Panc1 (cell line): ENCODE data around the gene ANKRD17. TPM values are rescaled to one million over a fixed set of nuclear protein-coding genes. Genes with fewer than 3 reads are reported as not detected.
"Not testable (repeated sequence)": the region's sequence is repeated elsewhere in the genome, so short reads cannot be mapped to it uniquely, and the experiment has no call there.

Experiments
- ATAC-seq: fragments of 200-7000 bp; cut with Tn5 transposase; 2 replicates; pipeline ENCODE4 v1.9.1; 2020; ENCODE audit warnings: mild to moderate bottlenecking, moderate library complexity
- BruUV-seq: library from RNA; stranded (reverse); fragments of 400-500 nt; replicated peaks from 2 replicates; lab custom pipeline; 2021; lab: Mats Ljungman, UMichigan
- CTCF ChIA-PET: fragments of 300-600 bp; sonication (Branson Sonifier 250); formaldehyde crosslinking; loops from one replicate; lab custom pipeline; 2022; ENCODE audit warnings: antibody characterized with exemption; lab: Charles Lee
- POLR2A ChIA-PET: fragments of 300-600 bp; sonication (Branson Sonifier 250); formaldehyde crosslinking; loops from one replicate; lab custom pipeline; 2022; ENCODE audit warnings: antibody characterized with exemption; lab: Charles Lee
- DNase-seq: peaks from one replicate; pipeline ENCODE4 v3.0.0-alpha.2; 2010; ENCODE audit warnings: low read depth, low spot score
- H3K27ac ChIP-seq: 2 replicates; pipeline ENCODE4 v1.5.1; 2011; ENCODE audit warnings: mild to moderate bottlenecking, low read length, inconsistent platforms
- H3K27me3 ChIP-seq: fragments of 200-500 bp; sonication (Bioruptor generic); 2 replicates; pipeline ENCODE4 v1.6.0; 2014; ENCODE audit warnings: low read length, inconsistent platforms; ENCODE audit not compliant: control insufficient read depth, insufficient read depth
- H3K36me3 ChIP-seq: fragments of 200-500 bp; sonication (Bioruptor generic); 2 replicates; pipeline ENCODE4 v1.5.1; 2014; ENCODE audit warnings: inconsistent platforms, mild to moderate bottlenecking, low read length, moderate library complexity; ENCODE audit not compliant: control insufficient read depth, insufficient read depth
- H3K4me1 ChIP-seq: 2 replicates; pipeline ENCODE4 v1.5.1; 2011; ENCODE audit warnings: inconsistent platforms, mild to moderate bottlenecking, low read length, moderate library complexity; ENCODE audit not compliant: control insufficient read depth, insufficient read depth
- H3K4me3 ChIP-seq, 2 experiments: 2 replicates each; pipeline ENCODE4 v1.5.1; 2011 to 2012; ENCODE audit warnings: low read depth in 2 of 2, low read length in 2 of 2, mild to moderate bottlenecking in 2 of 2, inconsistent platforms in 1 of 2, moderate library complexity in 1 of 2
- H3K9me3 ChIP-seq: fragments of 200-500 bp; sonication (Bioruptor generic); 2 replicates; pipeline ENCODE4 v1.5.1; 2014; ENCODE audit warnings: low read depth, mild to moderate bottlenecking, inconsistent platforms, low read length, moderate library complexity; ENCODE audit not compliant: control insufficient read depth, insufficient read depth
- POLR2AphosphoS5 ChIP-seq: IDR thresholded peaks from 2 replicates; pipeline ENCODE4 v1.6.1; 2012; ENCODE audit warnings: mild to moderate bottlenecking, low read depth, low read length, moderate library complexity
- REST ChIP-seq, 2 experiments: IDR thresholded peaks; 2 replicates each; pipeline ENCODE4 v1.6.1; 2011 to 2012; ENCODE audit warnings: low read depth in 2 of 2, control low read depth in 1 of 2, low read length in 1 of 2, mild to moderate bottlenecking in 1 of 2, moderate library complexity in 1 of 2; ENCODE audit not compliant: insufficient read depth in 1 of 2
- SIN3A ChIP-seq: IDR thresholded peaks from 2 replicates; pipeline ENCODE4 v1.6.1; 2012; ENCODE audit warnings: low read depth, mild to moderate bottlenecking, low read length, moderate library complexity, borderline replicate concordance; ENCODE audit not compliant: insufficient read depth
- TCF7L2 ChIP-seq: IDR thresholded peaks from 2 replicates; pipeline ENCODE4 v1.6.1; 2011; ENCODE audit warnings: mild to moderate bottlenecking, low read depth, low read length, inconsistent platforms
- in situ Hi-C: cut with HindIII; loops from 2 replicates; pipeline ENCODE4 v1.10.0; 2016; ENCODE audit warnings: low sequenced_read_pairs, low pct_unique_long_range_greater_than_20kb
- intact Hi-C: fragments of 100-400 bp; cut with micrococcal nuclease; formaldehyde crosslinking; loops from one replicate; pipeline ENCODE4 v1.10.0; 2022; ENCODE audit not compliant: unreplicated experiment
- total RNA-seq: library from RNA; stranded (reverse); gene quantifications from one replicate; pipeline ENCODE4 v1.2.1, GENCODE V29; 2021; ENCODE audit not compliant: unreplicated experiment
- TF ChIP-seq, protein P1 (sequence below): fragments of 450-650 bp; IDR thresholded peaks from 2 replicates; pipeline ENCODE4 v1.5.1; 2017; ENCODE audit warnings: mild to moderate bottlenecking

Gene ANKRD17
- total RNA-seq, 1 experiment from 2014 or later, result 38.5 TPM

- DNase-seq (no peak), ATAC-seq (0 out of 2 replicates have a peak, but pooled peaks have one; percentile 4)
- POLR2A ChIA-PET, result interaction anchor here (0.5 to 0.6 kb wide), 2 partner anchors 15 to 190 kb away, joined by 4 to 7 read pairs; no protein-coding TSS in a partner anchor
- Histone ChIP-seq H3K9me3 (no peaks in the 10 kb centered on the region), H3K27me3 (no peaks in the 10 kb centered on the region), H3K27ac (peak overlapping the region; percentile 75), H3K4me1 (peaks cover 8% of the 10 kb centered on the region; the same call in 1 of the 2 replicates), H3K36me3 (peaks cover 4% of the 10 kb centered on the region), H3K4me3 (peak overlapping the region; percentile 73 to 76)
- BruUV-seq, result no TSS peak
- TF ChIP-seq SIN3A (no peak), TCF7L2 (no peak)
- in situ Hi-C loops (no loop called here), intact Hi-C loops (loop anchor here (5.0 kb wide), 1 partner anchor 116 kb away; no protein-coding TSS in a partner anchor)
- CTCF ChIA-PET, result interaction anchor here (0.8 kb wide), 1 partner anchor 219 kb away, joined by 4 read pairs; no protein-coding TSS in a partner anchor
These were observed 755 bp downstream of the ANKRD17 start for GRCh38 chr4:73257651-73258435.

DNA sequence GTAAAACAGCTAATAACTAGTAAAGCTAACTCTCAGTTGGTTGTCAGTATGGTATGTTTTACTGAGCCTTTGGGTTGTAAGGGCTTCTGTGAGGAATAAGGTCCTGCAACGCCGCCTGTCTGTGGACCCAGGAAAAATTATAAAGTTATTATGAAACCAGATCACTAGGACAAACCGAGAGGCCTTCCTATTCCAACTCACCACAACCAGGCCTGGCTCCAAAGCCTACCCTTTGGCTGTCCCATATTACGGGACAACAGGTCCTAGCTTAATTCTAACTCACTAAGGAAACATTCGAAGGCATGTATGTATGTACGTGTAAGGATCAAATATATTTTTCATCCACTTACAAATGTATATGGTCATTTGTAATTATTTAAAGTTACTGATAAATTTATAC, 1.4 kb downstream of the ANKRD17 start:
- TF ChIP-seq TCF7L2, result no peak
- TF ChIP-seq, protein P1, sequence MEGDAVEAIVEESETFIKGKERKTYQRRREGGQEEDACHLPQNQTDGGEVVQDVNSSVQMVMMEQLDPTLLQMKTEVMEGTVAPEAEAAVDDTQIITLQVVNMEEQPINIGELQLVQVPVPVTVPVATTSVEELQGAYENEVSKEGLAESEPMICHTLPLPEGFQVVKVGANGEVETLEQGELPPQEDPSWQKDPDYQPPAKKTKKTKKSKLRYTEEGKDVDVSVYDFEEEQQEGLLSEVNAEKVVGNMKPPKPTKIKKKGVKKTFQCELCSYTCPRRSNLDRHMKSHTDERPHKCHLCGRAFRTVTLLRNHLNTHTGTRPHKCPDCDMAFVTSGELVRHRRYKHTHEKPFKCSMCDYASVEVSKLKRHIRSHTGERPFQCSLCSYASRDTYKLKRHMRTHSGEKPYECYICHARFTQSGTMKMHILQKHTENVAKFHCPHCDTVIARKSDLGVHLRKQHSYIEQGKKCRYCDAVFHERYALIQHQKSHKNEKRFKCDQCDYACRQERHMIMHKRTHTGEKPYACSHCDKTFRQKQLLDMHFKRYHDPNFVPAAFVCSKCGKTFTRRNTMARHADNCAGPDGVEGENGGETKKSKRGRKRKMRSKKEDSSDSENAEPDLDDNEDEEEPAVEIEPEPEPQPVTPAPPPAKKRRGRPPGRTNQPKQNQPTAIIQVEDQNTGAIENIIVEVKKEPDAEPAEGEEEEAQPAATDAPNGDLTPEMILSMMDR, result peak; percentile 77
- Histone ChIP-seq H3K4me3 (peak overlapping the region; percentile 73 to 76), H3K27me3 (no peaks in the 10 kb centered on the region), H3K27ac (peak overlapping the region; percentile 75), H3K36me3 (peaks cover 4% of the 10 kb centered on the region), H3K9me3 (no peaks in the 10 kb centered on the region), H3K4me1 (peaks cover 8% of the 10 kb centered on the region; the same call in 1 of the 2 replicates)
- in situ Hi-C loops (no loop called here), intact Hi-C loops (loop anchor here (5.0 kb wide), 1 partner anchor 115 kb away; no protein-coding TSS in a partner anchor)
- ChIA-PET CTCF (no interaction called here), POLR2A (no interaction called here)
- DNase-seq (no peak), ATAC-seq (peak; percentile 57)
- TSS peak; percentile 58 for BruUV-seq

DNA sequence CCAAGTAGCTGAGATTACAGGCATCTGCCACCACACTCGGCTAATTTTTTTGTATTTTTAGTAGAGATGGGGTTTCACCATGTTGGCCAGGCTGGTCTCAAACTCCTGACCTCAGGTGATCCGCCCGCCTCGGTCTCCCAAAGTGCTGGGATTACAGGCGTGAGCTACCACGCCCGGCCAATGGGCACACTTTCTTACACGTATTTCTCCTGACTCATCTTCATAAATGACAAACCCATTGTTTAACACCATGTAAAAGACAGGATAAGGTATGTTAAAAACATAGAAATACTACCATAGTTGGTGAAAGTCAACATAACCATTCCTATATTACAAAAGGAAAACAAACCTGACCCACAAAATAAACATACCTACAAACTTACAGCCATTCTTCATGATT, 2.8 kb downstream of the ANKRD17 start:
- H3K36me3 ChIP-seq, H3K27ac ChIP-seq, H3K27me3 ChIP-seq, CTCF ChIA-PET, BruUV-seq, ATAC-seq, in situ Hi-C loops, H3K4me1 ChIP-seq, H3K9me3 ChIP-seq, DNase-seq, H3K4me3 ChIP-seq, POLR2A ChIA-PET: not testable (repeated sequence)
- intact Hi-C loops, result loop anchor here (5.0 kb wide), 1 partner anchor 114 kb away; no protein-coding TSS in a partner anchor

GRCh38 chr4:73252001-73252400, 6.6 kb downstream of the ANKRD17 start:
- in situ Hi-C loops, result no loop called here
- intact Hi-C loops, result no loop called here
- DNase-seq (no peak), ATAC-seq (no peak)
- Histone ChIP-seq H3K36me3 (peaks cover 4% of the 10 kb centered on the region; the same call in 1 of the 2 replicates), H3K4me1 (no peaks in the 10 kb centered on the region; the same call in 1 of the 2 replicates), H3K4me3 (no peak overlapping the region), H3K27me3 (no peaks in the 10 kb centered on the region), H3K27ac (no peak overlapping the region), H3K9me3 (no peaks in the 10 kb centered on the region)
- CTCF ChIA-PET, result no interaction called here
- TF ChIP-seq REST (IDR thresholded peaks at IDR 0.05; ENCODE audit: insufficient read depth in 1 of 2, low read depth in 2 of 2, low read length in 1 of 2) (no peak), POLR2AphosphoS5 (no peak), SIN3A (no peak), TCF7L2 (no peak)
- TF ChIP-seq, protein P1, result no peak
- POLR2A ChIA-PET, result no interaction called here
- no TSS peak for BruUV-seq
